Measurements from ENCODE around the gene SLC44A5. TPM values are rescaled to one million over a fixed set of nuclear protein-coding genes. Genes with fewer than 3 reads are reported as not detected.
"Not testable (repeated sequence)": the region's sequence is repeated elsewhere in the genome, so short reads cannot be mapped to it uniquely, and the experiment has no call there.

The SLC44A5 gene
- polyA plus RNA-seq, 1 donor = 0.54 TPM

DNA sequence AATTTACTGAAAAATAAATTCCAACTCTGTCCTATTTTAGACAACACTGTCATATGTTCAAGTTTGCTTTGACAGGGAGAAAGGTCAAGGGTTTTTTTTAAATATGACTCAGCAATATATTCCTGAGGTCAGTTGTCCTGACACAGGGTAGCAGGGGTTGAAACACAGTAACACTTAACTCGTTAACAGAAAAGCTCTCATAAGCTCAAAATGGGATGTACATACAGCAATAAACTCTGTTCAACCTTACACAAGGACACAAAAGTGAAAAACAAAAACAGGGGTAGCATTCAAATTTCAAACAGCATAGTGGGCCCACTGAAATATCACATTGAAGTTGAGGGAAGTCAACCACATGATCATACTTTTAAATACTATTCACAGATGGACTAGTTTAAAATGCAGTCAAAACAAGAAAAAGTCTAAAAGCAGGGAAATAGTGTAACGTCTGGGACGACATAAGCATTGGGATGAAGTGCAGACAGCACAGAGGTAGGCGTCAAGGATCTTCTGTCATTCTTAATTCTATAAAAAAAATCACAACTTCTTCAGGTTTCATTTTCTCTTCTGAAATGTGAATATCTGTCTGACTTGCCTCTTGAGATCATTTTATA lies 89.9 kb downstream of the SLC44A5 start:
- DNase-seq = no peak

DNA sequence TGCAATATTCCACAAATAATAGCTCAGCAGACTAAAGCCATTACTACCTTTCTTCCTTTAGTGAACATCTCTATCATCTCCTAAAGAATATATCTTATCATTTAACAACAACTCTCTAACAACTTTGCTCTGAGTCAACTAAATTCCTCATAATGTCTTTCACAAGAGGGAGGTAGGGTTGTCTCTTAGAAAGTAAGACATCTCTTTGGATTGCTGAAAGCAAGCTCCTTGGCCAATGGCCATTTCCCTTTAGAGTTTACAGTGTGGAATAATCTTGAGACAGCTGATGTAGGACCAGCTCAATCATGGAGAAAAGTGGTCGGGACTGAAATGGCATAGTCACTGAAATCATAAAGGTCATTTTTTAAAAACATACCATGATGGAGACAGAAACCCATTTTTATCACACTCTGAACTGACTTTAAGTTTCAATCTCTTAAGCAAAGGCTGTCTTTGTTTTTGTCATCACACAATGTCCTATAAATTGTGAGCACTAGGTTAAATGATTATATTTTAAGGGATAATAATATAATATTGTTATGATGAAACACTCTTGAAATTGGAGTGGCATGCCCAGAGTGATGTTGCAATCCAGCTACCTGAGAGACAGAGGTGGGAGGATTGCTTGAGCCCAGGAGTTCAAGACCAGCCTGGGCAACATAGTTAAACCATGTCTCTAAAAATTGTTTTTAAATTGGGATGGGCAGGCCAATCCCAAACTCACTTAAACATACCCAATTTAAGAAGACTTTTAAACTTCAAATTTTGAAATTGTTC lies 91.1 kb downstream of the SLC44A5 start:
- no peak for DNase-seq

GRCh38 chr1:75518686-75519085 lies 92.2 kb downstream of the SLC44A5 start:
- DNase-seq = no peak

GRCh38 chr1:75514270-75514669 lies 96.6 kb downstream of the SLC44A5 start:
- DNase-seq = no peak

DNA sequence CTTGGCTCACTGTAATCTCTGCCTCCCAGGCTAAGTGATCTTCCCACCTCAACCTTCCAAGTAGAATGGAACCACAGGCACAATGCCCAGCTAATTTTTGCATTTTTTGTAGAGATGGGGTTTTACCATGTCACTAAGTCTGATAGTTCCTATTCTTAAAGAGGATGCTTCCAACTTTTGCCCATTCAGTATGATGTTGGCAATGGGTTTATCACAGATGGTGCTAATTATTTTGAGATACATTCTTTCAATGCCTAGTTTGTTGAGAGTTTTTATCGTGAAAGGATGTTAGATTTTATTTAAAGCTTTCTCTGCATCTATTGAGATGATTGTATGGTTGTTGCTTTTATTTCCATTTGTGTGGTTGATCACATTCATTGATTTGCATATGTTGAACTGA lies 103.9 kb downstream of the SLC44A5 start:
- no peak for DNase-seq

- no peak for DNase-seq
These were observed 107.5 kb downstream of the SLC44A5 start for GRCh38 chr1:75503221-75503974.

GRCh38 chr1:75502776-75503175 lies 108.1 kb downstream of the SLC44A5 start:
- DNase-seq = no peak

GRCh38 chr1:75501577-75502295 lies 109.2 kb downstream of the SLC44A5 start:
- DNase-seq = no peak

DNA sequence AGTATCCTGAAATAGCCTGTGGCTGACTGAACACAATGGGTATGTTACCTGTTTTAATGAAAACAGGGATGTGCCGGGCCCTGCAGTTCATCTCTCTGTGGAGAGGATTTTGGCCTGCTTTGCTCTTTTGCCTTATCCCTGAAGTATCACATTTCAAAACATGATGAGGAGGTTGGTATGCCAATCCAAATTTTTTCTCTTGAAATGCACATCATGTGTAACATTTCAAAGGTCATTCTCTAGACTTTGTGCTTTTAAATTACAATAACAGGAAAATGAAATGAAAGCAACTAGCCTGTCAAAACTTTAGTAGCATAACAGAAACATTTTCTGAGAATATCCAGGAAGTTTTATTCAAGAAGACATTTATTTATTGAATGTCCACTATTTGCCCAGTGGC lies 118.9 kb downstream of the SLC44A5 start:
- no peak for DNase-seq

DNA sequence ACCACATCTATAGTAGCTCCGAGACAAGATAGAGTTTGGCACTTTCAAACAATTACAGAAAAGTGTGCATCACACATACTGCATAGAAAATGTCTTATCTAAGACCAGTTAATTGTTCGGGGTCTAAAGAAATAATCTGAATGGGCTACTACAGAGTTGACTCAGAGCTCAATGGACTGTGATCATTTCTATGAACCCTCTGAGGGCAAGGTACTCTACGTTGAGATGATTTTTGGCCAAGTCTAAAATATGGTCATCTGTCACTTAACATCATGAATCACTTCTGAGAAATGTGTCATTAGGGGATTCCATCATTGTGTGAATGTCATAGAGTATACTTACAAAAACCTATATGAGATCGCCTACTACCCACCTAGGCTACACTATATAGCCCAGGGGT lies 123.5 kb downstream of the SLC44A5 start:
- DNase-seq = no peak

GRCh38 chr1:75484789-75485188 lies 126.1 kb downstream of the SLC44A5 start:
- DNase-seq = no peak

DNA sequence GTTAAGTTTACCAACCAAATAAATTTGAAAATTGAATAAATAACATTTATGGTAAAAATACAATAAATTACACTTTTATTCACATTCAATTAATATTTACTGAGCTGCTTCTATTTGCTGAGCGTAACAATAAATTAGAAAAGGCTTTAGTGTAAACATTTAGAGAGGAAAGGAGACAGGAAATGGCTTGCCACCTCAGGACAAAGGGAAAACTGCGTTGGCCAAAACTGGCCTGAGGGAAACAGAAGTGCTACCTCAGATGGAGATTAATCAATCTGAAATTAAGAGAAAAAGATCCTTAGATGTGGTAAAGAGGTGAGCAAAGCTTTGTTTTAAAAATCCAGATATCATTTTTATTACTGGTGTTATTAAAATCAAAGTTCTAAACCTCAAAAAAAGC lies 128.0 kb downstream of the SLC44A5 start:
- no peak for DNase-seq

DNA sequence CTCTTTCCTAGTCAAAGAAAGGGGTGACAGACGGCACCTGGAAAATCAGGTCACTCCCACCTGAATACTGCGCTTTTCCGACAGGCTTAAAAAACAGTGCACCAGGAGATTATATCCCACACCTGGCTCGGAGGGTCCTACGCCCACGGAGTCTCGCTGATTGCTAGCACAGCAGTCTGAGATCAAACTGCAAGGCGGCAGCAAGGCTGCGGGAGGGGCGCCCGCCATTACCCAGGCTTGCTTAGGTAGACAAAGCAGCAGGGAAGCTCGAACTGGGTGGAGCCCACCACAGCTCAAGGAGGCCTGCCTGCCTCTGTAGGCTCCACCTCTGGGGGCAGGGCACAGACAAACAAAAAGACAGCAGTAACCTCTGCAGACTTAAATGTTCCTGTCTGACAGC lies 134.4 kb downstream of the SLC44A5 start:
- not testable (repeated sequence) for DNase-seq

DNA sequence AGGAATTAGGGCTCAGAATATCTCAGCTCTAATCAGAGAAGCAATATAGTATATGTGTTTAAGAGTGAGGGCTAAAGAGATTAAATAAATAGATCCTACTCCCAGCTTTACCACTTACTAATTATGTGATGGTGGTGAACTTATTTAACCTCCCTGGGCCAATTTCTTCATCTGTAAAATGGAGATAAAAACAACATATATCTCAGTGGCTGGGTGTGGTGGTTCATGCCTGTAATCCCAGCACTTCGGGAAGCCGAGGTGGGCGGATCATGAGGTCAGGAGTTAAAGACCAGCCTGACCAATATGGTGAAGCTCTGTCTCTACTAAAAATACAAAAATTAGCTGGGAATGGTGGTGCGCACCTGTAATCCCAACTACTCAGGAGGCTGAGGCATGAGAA lies 135.2 kb downstream of the SLC44A5 start:
- no peak for DNase-seq

GRCh38 chr1:75472971-75473603 lies 137.8 kb downstream of the SLC44A5 start:
- no peak for DNase-seq

- DNase-seq = no peak
These were observed 138.6 kb downstream of the SLC44A5 start for GRCh38 chr1:75472089-75472970.

DNA sequence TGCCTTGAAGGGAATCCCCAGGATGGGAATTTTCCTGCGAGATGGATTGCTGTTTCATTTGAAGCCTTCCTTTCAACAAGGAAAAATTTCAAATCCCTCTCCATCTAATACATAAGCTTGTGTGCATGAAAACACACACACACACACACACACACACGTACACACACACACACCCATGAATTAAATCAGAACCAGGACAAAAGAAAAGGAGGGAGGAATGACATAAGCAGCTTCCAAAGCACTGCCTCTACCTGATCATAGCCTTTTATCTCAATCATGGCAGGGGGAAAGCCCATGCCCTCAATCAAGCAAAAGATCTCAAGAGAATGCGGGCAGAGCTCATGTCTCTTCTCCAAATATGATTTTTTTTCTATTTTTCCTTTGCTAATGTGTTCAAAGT lies 139.7 kb downstream of the SLC44A5 start:
- DNase-seq = no peak

GRCh38 chr1:75470448-75470847 lies 140.5 kb downstream of the SLC44A5 start:
- DNase-seq = no peak

GRCh38 chr1:75469586-75470173 lies 141.2 kb downstream of the SLC44A5 start:
- no peak for DNase-seq

DNA sequence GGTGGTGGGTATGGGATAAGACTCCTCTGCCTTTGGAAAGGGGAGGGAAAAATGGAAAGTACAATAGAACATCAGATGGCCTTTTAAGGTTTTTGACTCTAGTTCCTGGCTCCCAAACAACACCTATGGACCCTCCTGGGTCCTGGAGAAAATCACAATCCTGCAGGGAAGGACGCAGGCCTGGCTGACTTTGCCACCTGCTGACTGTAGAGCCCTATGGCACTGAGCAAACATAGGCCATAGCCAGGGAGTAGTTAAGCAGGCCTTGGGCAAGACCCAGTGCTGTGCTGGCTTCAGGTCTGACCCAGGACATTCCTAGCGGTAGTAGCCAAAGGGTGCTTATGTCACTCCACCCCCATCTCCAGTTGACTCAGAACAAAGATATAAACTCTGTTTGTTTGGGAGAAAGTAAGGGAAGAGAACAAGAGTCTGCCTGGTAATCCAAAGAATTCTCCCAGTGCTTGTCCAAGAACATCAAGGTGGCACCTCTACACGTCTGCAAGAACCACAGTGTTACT lies 149.0 kb downstream of the SLC44A5 start:
- DNase-seq = no peak

DNA sequence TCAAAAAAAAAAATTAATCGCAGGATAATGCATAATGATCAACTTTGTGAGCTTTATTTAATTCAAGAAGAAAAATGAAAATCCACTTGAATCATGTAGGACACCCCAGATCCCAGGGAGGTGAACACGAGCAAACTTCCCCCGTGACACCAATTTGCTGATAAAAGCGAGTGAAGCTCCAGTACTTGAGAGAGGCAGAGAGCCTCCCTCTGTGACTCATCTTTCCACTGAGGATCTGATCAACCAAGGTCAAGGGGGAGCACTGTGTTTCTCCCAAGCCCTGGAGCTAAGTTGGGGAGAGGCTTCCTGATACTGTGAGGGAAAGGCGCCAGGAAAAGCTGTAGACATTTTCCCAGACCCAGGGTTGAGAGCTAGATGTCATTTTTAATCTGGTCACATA lies 160.9 kb downstream of the SLC44A5 start:
- DNase-seq = no peak
